Lung (tissue), 12 donors: ENCODE results near the gene SH3RF2. TPM values are rescaled to one million over a fixed set of nuclear protein-coding genes. Genes with fewer than 3 reads are reported as not detected.

ENCODE experiments used
- ATAC-seq: fragments of 200-7000 bp; cut with Tn5 transposase; one replicate; pipeline ENCODE4 v1.9.1; 2020; ENCODE audit warnings: moderate number of reproducible peaks; ENCODE audit not compliant: insufficient read depth, low FRiP score
- DNase-seq, 3 donors: peaks; one replicate each; pipeline ENCODE4 v3.0.0-alpha.2; 2013 to 2017
- H3K27ac ChIP-seq, 2 donors: one replicate each; pipeline ENCODE4 v1.5.1; 2013; ENCODE audit warnings: mild to moderate bottlenecking in 2 of 2, moderate library complexity in 2 of 2, control low read depth in 1 of 2, inconsistent platforms in 1 of 2, low read depth in 1 of 2, low read length in 1 of 2
- H3K27me3 ChIP-seq, 3 donors: one replicate each; pipeline ENCODE4 v1.5.1; 2013; ENCODE audit warnings: low read length in 2 of 3; ENCODE audit not compliant: control insufficient read depth in 3 of 3, insufficient read depth in 3 of 3
- H3K36me3 ChIP-seq, 4 donors: one replicate each; pipeline ENCODE4 v1.5.1; 2013; ENCODE audit warnings: low read length in 4 of 4, mild to moderate bottlenecking in 1 of 4, moderate library complexity in 1 of 4; ENCODE audit not compliant: control insufficient read depth in 4 of 4, insufficient read depth in 4 of 4
- H3K4me1 ChIP-seq, 5 donors: one replicate each; pipeline ENCODE4 v1.5.1; 2013; ENCODE audit warnings: low read length in 5 of 5, mild to moderate bottlenecking in 2 of 5, moderate library complexity in 1 of 5; ENCODE audit not compliant: control insufficient read depth in 5 of 5, insufficient read depth in 5 of 5
- H3K4me3 ChIP-seq: one replicate; pipeline ENCODE4 v1.5.1; 2013; ENCODE audit warnings: mild to moderate bottlenecking, control low read depth, moderate library complexity
- H3K9ac ChIP-seq, 2 donors: one replicate each; pipeline ENCODE4 v1.5.1; 2013; ENCODE audit warnings: low read length in 2 of 2, control low read depth in 1 of 2; ENCODE audit not compliant: insufficient read depth in 1 of 2
- H3K9me3 ChIP-seq, 4 donors: one replicate each; pipeline ENCODE4 v1.5.1; 2013; ENCODE audit warnings: low read length in 3 of 4, mild to moderate bottlenecking in 1 of 4, moderate library complexity in 1 of 4; ENCODE audit not compliant: control insufficient read depth in 4 of 4, insufficient read depth in 3 of 4
- CTCF ChIP-seq: IDR thresholded peaks from 2 replicates; pipeline ENCODE4 v1.5.1; 2012; ENCODE audit warnings: mild to moderate bottlenecking; ENCODE audit errors: control extremely low read depth, extremely low read depth
- WGBS, 2 donors: extraction: QIAGEN DNeasy Blood & Tissue Kit; methylation state at CpG; one replicate each; pipeline ENCODE4 v1.1.7; 2013; 5-methylcytosine and 5-hydroxymethylcytosine counted together
- polyA plus RNA-seq, 2 donors: library from polyadenylated mRNA; stranded (reverse); fragments of 200-250 nt; gene quantifications; one replicate each; pipeline ENCODE4 v1.2.1, GENCODE V29; 2013
- total RNA-seq, 2 donors: library from RNA; depleted of rRNA in 1 of 2; stranded (reverse); fragments of >200 nt in 1 of 2; gene quantifications; one replicate each; pipeline ENCODE4 v1.2.1, GENCODE V29; 2014 to 2021
- donor health status: control.
- donor health status: control.
- donor health status: Bipolar disorder and iron deficiency.
- donor health status: healthy.
- donor health status: DM: yes; HTN: yes; CAD: no.

The SH3RF2 gene
- total and polyA plus RNA-seq, 4 donors: 1.3 to 14.3 (median 5.0) TPM

DNA sequence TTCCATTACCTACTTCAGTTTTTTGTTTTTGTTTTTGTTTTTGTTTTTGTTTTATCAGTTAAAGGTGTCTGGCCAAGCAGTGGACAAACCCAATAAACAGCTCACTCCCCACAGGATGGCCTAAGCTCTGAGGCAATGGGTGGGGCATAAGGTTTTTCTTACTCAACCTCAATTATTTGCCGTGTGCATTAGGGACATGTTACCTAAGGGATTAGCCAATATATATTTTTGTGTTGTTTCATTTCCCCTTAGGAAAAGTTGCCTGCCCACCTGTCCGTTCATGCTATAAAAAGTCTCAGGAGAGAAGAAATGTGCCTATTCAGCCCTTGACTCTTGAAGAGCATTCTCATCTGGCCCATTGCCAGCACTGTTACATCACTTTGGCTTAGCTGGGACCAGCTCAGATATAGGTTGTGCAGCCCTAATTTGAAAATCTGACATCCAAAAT lies 7.3 kb downstream of the SH3RF2 start:
- no peak for ATAC-seq
- Histone ChIP-seq H3K27ac (no peak overlapping the region), H3K9ac (no peak overlapping the region), H3K36me3 (no peaks in the 10 kb centered on the region), H3K9me3 (no peaks in the 10 kb centered on the region), H3K4me1 (peaks cover 0 to 5% (median under 1%) of the 10 kb centered on the region in 5 donors), H3K4me3 (no peak overlapping the region), H3K27me3 (peaks cover 0 to 37% (median 7%) of the 10 kb centered on the region in 3 donors)
- DNase-seq: peak; percentile 27 to 70 (median 38)
- TF ChIP-seq CTCF: no peak
- WGBS, 2 donors: 24 to 33% methylated on average over 2 of the region's 2 CpGs

DNA sequence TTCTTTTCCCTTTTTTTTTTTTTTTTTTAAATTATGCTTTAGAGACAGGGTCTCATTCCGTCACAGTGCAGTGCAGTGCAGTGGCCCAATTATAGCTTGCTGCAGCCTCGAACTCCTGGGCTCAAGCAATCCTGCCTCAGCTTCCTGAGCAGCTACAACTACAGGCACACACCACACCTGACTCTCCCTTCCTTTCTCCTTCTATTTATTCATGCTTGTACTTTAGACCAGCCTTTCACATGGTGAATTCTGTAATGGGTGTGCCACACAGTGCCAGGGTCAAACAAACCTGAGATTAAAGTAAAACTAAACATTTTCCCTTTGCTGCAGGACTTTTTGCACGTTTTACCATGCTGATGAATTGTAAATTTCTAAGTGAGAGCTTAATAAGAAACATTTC lies 8.0 kb downstream of the SH3RF2 start:
- Histone ChIP-seq H3K27ac (no peak overlapping the region), H3K9me3 (no peaks in the 10 kb centered on the region), H3K9ac (no peak overlapping the region), H3K27me3 (peaks cover 0 to 37% (median 3%) of the 10 kb centered on the region in 3 donors), H3K4me1 (peaks cover 0 to 5% (median 0%) of the 10 kb centered on the region in 5 donors), H3K36me3 (no peaks in the 10 kb centered on the region), H3K4me3 (no peak overlapping the region)
- DNase-seq (no peak), ATAC-seq (no peak)
- 70 to 85% methylated on average over 3 of the region's 3 CpGs for WGBS, 2 donors
- no peak for TF ChIP-seq CTCF

DNA sequence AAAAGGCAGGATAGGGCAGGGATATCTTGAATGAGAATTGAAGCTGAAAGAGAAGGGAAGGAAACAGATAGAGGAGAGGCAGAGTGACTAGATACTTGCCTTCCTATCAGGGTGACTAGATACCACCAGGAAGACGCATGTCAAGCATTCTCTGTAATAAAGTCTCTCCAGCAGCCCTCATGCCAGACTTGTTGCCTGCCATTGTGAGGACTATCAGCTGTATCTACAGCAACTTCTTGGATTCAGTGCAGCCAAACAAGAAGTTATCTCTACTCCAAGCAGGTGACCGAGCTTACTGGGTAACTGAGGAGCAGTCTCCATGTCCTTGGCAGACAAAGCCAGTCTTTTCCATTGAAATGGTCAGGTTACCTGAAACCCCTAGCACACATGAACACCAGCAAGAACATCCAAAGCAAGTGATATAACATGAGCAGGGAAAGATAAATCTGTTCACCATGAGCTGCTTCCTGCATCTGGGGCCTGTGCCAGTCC lies 9.3 kb downstream of the SH3RF2 start:
- no peak for DNase-seq
- peaks cover 0 to 26% (median 3%) of the 10 kb centered on the region in 3 donors for H3K27me3 ChIP-seq
- no peaks in the 10 kb centered on the region for H3K9me3 ChIP-seq
- peaks cover 0 to 5% (median 0%) of the 10 kb centered on the region in 5 donors for H3K4me1 ChIP-seq
- peak overlapping the region in 1 of 2 donors; percentile 17 for H3K27ac ChIP-seq
- no peak overlapping the region for H3K9ac ChIP-seq
- TF ChIP-seq CTCF: no peak
- H3K36me3 ChIP-seq: no peaks in the 10 kb centered on the region
- no peak overlapping the region for H3K4me3 ChIP-seq
- ATAC-seq: no peak
- 88 to 96% methylated on average over 2 of the region's 2 CpGs for WGBS, 2 donors
